Measurements from ENCODE around the gene SMARCC1. TPM values are rescaled to one million over a fixed set of nuclear protein-coding genes. Genes with fewer than 3 reads are reported as not detected.

Gene SMARCC1
- polyA plus RNA-seq, 1 experiment = 38.5 TPM

GRCh38 chr3:47553407-47553806 lies 228.3 kb downstream of the SMARCC1 start:
- CTCF ChIA-PET = no interaction called here

GRCh38 chr3:47542471-47543173 lies 239.1 kb downstream of the SMARCC1 start:
- POLR2A ChIA-PET = no interaction called here

More at GRCh38 chr3:47553407-47553806, 228.3 kb downstream of the SMARCC1 start:
- no peak overlapping the region for H3K27ac ChIP-seq (ENCODE audit: low read depth, low read length)
- H3K9me3 ChIP-seq (ENCODE audit: control insufficient read depth, insufficient read depth, low read length) = no peaks in the 10 kb centered on the region; the same call in 1 of the 2 replicates
- TF ChIP-seq, protein P1, sequence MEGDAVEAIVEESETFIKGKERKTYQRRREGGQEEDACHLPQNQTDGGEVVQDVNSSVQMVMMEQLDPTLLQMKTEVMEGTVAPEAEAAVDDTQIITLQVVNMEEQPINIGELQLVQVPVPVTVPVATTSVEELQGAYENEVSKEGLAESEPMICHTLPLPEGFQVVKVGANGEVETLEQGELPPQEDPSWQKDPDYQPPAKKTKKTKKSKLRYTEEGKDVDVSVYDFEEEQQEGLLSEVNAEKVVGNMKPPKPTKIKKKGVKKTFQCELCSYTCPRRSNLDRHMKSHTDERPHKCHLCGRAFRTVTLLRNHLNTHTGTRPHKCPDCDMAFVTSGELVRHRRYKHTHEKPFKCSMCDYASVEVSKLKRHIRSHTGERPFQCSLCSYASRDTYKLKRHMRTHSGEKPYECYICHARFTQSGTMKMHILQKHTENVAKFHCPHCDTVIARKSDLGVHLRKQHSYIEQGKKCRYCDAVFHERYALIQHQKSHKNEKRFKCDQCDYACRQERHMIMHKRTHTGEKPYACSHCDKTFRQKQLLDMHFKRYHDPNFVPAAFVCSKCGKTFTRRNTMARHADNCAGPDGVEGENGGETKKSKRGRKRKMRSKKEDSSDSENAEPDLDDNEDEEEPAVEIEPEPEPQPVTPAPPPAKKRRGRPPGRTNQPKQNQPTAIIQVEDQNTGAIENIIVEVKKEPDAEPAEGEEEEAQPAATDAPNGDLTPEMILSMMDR (IDR thresholded peaks at IDR 0.05; ENCODE audit: low read depth, low read length) = no peak
- no peak overlapping the region for H3K4me3 ChIP-seq (ENCODE audit: low read depth, low read length)
- H3K27me3 ChIP-seq (ENCODE audit: control insufficient read depth, insufficient read depth, low read length) = peaks cover 29% of the 10 kb centered on the region
- POLR2A ChIA-PET = interaction anchor here (0.7 kb wide), 1 partner anchor 80 kb away, joined by 3 read pairs; no protein-coding TSS in a partner anchor
- DNase-seq (ENCODE audit: low read depth, low spot score) = no peak

GRCh38 chr3:47541583-47542108 lies 240.0 kb downstream of the SMARCC1 start:
- DNase-seq (ENCODE audit: low read depth, low spot score) = no peak
- ChIA-PET CTCF (no interaction called here), POLR2A (no interaction called here)
- TF ChIP-seq, protein P1 (IDR thresholded peaks at IDR 0.05; ENCODE audit: low read depth, low read length) = no peak
- Histone ChIP-seq H3K27me3 (ENCODE audit: control insufficient read depth, insufficient read depth, low read length) (peaks cover 8% of the 10 kb centered on the region), H3K27ac (ENCODE audit: low read depth, low read length) (no peak overlapping the region), H3K4me3 (ENCODE audit: low read depth, low read length) (no peak overlapping the region), H3K9me3 (ENCODE audit: control insufficient read depth, insufficient read depth, low read length) (no peaks in the 10 kb centered on the region)

More at GRCh38 chr3:47542471-47543173, 239.1 kb downstream of the SMARCC1 start:
- TF ChIP-seq, protein P1 (IDR thresholded peaks at IDR 0.05; ENCODE audit: low read depth, low read length) = no peak
- CTCF ChIA-PET = interaction anchor here (0.8 kb wide), 2 partner anchors 8 to 21 kb away, joined by 3 read pairs; no protein-coding TSS in a partner anchor
- no peak overlapping the region for H3K27ac ChIP-seq (ENCODE audit: low read depth, low read length)
- H3K4me3 ChIP-seq (ENCODE audit: low read depth, low read length) = no peak overlapping the region
- peaks cover 8% of the 10 kb centered on the region for H3K27me3 ChIP-seq (ENCODE audit: control insufficient read depth, insufficient read depth, low read length)
- DNase-seq (ENCODE audit: low read depth, low spot score) = no peak
- no peaks in the 10 kb centered on the region for H3K9me3 ChIP-seq (ENCODE audit: control insufficient read depth, insufficient read depth, low read length)

- CTCF ChIA-PET = interaction anchor here (2.0 kb wide), 1 partner anchor 18 kb away, joined by 5 read pairs; no protein-coding TSS in a partner anchor
- no peak for DNase-seq (ENCODE audit: low read depth, low spot score)
- Histone ChIP-seq H3K27ac (ENCODE audit: low read depth, low read length) (no peak overlapping the region), H3K27me3 (ENCODE audit: control insufficient read depth, insufficient read depth, low read length) (peaks cover 8% of the 10 kb centered on the region), H3K9me3 (ENCODE audit: control insufficient read depth, insufficient read depth, low read length) (no peaks in the 10 kb centered on the region; the same call in 1 of the 2 replicates), H3K4me3 (ENCODE audit: low read depth, low read length) (no peak overlapping the region)
- POLR2A ChIA-PET = no interaction called here
- TF ChIP-seq, protein P1 (IDR thresholded peaks at IDR 0.05; ENCODE audit: low read depth, low read length) = no peak
Observed at GRCh38 chr3:47540281-47540680, 241.4 kb downstream of the SMARCC1 start.

- TF ChIP-seq, protein P1 (IDR thresholded peaks at IDR 0.05; ENCODE audit: low read depth, low read length) = no peak
- Histone ChIP-seq H3K27me3 (ENCODE audit: control insufficient read depth, insufficient read depth, low read length) (peaks cover 13% of the 10 kb centered on the region), H3K27ac (ENCODE audit: low read depth, low read length) (no peak overlapping the region), H3K9me3 (ENCODE audit: control insufficient read depth, insufficient read depth, low read length) (no peaks in the 10 kb centered on the region; the same call in 1 of the 2 replicates), H3K4me3 (ENCODE audit: low read depth, low read length) (no peak overlapping the region)
- CTCF ChIA-PET = no interaction called here
- no peak for DNase-seq (ENCODE audit: low read depth, low spot score)
- POLR2A ChIA-PET = no interaction called here
Observed at GRCh38 chr3:47536967-47537366, 244.7 kb downstream of the SMARCC1 start.

Data from AG04450 (cell line).